Measurements from ENCODE around the gene ACER1. TPM values are rescaled to one million over a fixed set of nuclear protein-coding genes. Genes with fewer than 3 reads are reported as not detected.

ACER1 gene
- total and polyA plus RNA-seq, 2 of the 13 experiments (the other 11 are each of a cell fraction or from before 2014, with no cell fraction given): not detected

GRCh38 chr19:6260912-6261650 lies 72.3 kb downstream of the ACER1 start (continued):
- no peak for TF ChIP-seq ZNF597 (CRISPR knock-in tag; IDR thresholded peaks at IDR 0.05)
- peak; percentile 14; the same call in 1 of the 2 replicates for TF ChIP-seq ZFP91 (CRISPR knock-in tag; IDR thresholded peaks at IDR 0.05; ENCODE audit: borderline replicate concordance)
- TF ChIP-seq, protein P1, sequence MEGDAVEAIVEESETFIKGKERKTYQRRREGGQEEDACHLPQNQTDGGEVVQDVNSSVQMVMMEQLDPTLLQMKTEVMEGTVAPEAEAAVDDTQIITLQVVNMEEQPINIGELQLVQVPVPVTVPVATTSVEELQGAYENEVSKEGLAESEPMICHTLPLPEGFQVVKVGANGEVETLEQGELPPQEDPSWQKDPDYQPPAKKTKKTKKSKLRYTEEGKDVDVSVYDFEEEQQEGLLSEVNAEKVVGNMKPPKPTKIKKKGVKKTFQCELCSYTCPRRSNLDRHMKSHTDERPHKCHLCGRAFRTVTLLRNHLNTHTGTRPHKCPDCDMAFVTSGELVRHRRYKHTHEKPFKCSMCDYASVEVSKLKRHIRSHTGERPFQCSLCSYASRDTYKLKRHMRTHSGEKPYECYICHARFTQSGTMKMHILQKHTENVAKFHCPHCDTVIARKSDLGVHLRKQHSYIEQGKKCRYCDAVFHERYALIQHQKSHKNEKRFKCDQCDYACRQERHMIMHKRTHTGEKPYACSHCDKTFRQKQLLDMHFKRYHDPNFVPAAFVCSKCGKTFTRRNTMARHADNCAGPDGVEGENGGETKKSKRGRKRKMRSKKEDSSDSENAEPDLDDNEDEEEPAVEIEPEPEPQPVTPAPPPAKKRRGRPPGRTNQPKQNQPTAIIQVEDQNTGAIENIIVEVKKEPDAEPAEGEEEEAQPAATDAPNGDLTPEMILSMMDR (CRISPR knock-in tag; IDR thresholded peaks at IDR 0.05): peak; percentile 70
- TF ChIP-seq ZNF800 (CRISPR knock-in tag; IDR thresholded peaks at IDR 0.05): no peak
- peak; percentile 62 for TF ChIP-seq STAG1 (CRISPR knock-in tag; IDR thresholded peaks at IDR 0.05)
- TF ChIP-seq XRCC5 (optimal IDR thresholded peaks at IDR 0.05; ENCODE audit: low read length): peak; percentile 54
- TF ChIP-seq ZNF687 (CRISPR knock-in tag; IDR thresholded peaks at IDR 0.05): peak; percentile 37; the same call in 1 of the 2 replicates
- no peak for TF ChIP-seq MAFG (CRISPR knock-in tag; IDR thresholded peaks at IDR 0.05)
